Testis (tissue), 5 donors: ENCODE data around the gene LY6G6C. TPM values are rescaled to one million over a fixed set of nuclear protein-coding genes. Genes with fewer than 3 reads are reported as not detected.
A peak's percentile ranks its signal among the peaks of the same experiment; 100 is the strongest.

Source experiments
- DNase-seq: peaks from one replicate; pipeline ENCODE4 v3.0.0-alpha.2; 2019
- H3K27ac ChIP-seq, 2 donors: fragments of 200-600 bp; sonication (generic); one replicate each; pipeline ENCODE4 v1.5.1; 2019
- H3K27me3 ChIP-seq: fragments of 200-600 bp; sonication (generic); one replicate; pipeline ENCODE4 v1.5.1; 2019
- H3K36me3 ChIP-seq: fragments of 200-600 bp; sonication (generic); one replicate; pipeline ENCODE4 v1.5.1; 2017; ENCODE audit warnings: low read depth; ENCODE audit errors: missing control alignments
- H3K4me1 ChIP-seq: fragments of 200-600 bp; sonication (generic); one replicate; pipeline ENCODE4 v1.5.1; 2019
- H3K4me3 ChIP-seq, 2 donors: fragments of 200-600 bp; sonication (generic); one replicate each; pipeline ENCODE4 v1.5.1; 2017 to 2019
- H3K9me3 ChIP-seq: fragments of 200-600 bp; sonication (generic); one replicate; pipeline ENCODE4 v1.5.1; 2017
- POLR2A ChIP-seq: fragments of 450-650 bp; IDR thresholded peaks from one replicate; pipeline ENCODE4 v1.6.1; 2017; ENCODE audit warnings: antibody characterized with exemption, mild to moderate bottlenecking, moderate library complexity
- WGBS, 2 donors: methylation state at CpG; one replicate each; pipeline ENCODE4 v1.1.5; 2018; 5-methylcytosine and 5-hydroxymethylcytosine counted together
- intact Hi-C: fragments of 100-400 bp; cut with DNase I; formaldehyde crosslinking; loops from one replicate; pipeline ENCODE4 v1.15.1; 2023; ENCODE audit warnings: low total_unique reads
- long read RNA-seq, 2 donors: transcript quantifications; one replicate each; lab custom pipeline, GENCODE V29; 2026
- polyA plus RNA-seq: library from polyadenylated mRNA; stranded (reverse); fragments of 350-450 nt; fragmentation: Illumina TruSeq; extraction: RNeasy Lipid Tissue Mini Kit (QIAGEN cat#74804); gene quantifications from one replicate; pipeline ENCODE4 v1.2.3, GENCODE V29; 2014; ENCODE audit warnings: low read depth, low replicate concordance; ENCODE audit not compliant: insufficient read depth
- total RNA-seq, 2 donors: library from RNA; depleted of rRNA; stranded (reverse); fragments of >200 nt; gene quantifications; one replicate each; pipeline ENCODE4 v1.2.3, GENCODE V29; 2016
- TF ChIP-seq, protein P1 (sequence below), 3 experiments: fragments of 450-650 bp in 2 of 3; fragments of 200-600 bp in 1 of 3; sonication (generic) in 1 of 3; IDR thresholded peaks; one replicate each; pipeline ENCODE4 v1.5.1; 2016 to 2019; ENCODE audit warnings: antibody characterized with exemption in 3 of 3, mild to moderate bottlenecking in 2 of 3, moderate library complexity in 1 of 3

LY6G6C gene, protein sequence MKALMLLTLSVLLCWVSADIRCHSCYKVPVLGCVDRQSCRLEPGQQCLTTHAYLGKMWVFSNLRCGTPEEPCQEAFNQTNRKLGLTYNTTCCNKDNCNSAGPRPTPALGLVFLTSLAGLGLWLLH
- total RNA-seq (under 1 TPM in 1 of 2 donors, not detected in 1; 0.39 TPM), polyA plus RNA-seq (1.4 TPM)
- long read RNA-seq, donor 1: 0 reads
- long read RNA-seq, donor 2: 0 reads

DNA sequence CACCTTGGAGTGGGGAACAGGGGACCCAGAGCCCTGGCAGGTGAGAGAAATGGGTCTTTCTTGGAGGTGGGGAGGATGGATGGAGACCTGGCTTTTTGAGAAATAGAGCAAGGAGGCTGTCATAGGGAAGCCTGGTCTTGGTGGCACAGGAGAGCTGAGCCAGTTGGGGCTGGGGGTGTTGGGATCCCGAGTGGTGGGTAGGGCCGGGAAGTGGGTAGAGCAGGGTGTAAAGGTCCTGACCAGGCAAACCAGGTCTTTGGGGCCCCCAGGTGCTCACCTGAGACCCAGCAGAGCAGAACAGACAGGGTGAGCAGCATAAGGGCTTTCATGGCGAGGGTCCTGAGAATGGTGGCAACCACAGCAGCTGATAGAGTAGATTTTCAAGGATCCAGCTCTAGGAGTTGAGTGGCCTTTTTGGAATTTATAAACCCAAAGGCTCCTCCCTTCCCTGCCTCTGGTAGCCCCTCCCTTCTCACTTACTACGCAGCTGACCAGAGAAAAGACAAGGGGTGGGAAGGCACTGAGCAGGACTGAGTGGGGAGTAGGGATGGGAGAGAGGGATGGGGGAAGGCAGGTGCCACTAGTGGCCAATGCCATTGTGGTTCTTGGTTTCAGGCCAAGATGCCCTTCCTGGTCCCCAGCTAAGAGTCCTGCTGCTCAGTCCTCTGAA, at the start of gene LY6G6C:
TSS of gene LY6G6C (minus strand) at position 396 of the 670 bp plus-strand sequence. CDS start at position 329, 67 bp downstream.
- H3K27ac ChIP-seq: no peak within 1 kb of the TSS

DNA sequence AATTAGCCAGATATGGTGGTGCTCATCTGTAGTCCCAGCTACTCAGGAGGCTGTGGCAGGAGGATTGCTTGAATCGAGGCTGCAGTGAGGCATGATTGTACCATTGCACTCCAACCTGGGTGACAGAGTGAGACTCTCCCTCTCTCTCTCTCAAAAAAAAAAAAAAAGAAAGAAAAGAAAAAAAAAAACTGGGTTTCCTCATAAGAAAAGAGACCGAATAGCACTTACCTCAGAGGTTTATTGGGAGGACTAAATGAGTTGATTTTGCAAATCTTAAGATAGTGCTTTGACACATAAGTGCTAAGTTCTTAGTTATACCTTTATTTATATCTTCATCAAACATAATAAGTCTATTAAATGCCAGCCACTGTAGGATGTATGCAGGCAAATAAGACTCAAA, 49.3 kb upstream of the LY6G6C start:
- H3K36me3 ChIP-seq: no peaks in the 10 kb centered on the region
- 84 to 85% methylated on average over 2 of the region's 2 CpGs for WGBS, 2 donors
- H3K4me3 ChIP-seq: no peak overlapping the region
- no peaks in the 10 kb centered on the region for H3K27me3 ChIP-seq
- TF ChIP-seq, protein P1, sequence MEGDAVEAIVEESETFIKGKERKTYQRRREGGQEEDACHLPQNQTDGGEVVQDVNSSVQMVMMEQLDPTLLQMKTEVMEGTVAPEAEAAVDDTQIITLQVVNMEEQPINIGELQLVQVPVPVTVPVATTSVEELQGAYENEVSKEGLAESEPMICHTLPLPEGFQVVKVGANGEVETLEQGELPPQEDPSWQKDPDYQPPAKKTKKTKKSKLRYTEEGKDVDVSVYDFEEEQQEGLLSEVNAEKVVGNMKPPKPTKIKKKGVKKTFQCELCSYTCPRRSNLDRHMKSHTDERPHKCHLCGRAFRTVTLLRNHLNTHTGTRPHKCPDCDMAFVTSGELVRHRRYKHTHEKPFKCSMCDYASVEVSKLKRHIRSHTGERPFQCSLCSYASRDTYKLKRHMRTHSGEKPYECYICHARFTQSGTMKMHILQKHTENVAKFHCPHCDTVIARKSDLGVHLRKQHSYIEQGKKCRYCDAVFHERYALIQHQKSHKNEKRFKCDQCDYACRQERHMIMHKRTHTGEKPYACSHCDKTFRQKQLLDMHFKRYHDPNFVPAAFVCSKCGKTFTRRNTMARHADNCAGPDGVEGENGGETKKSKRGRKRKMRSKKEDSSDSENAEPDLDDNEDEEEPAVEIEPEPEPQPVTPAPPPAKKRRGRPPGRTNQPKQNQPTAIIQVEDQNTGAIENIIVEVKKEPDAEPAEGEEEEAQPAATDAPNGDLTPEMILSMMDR (IDR thresholded peaks at IDR 0.05): no peak
- TF ChIP-seq POLR2A: no peak
- DNase-seq: no peak
- H3K4me1 ChIP-seq: no peaks in the 10 kb centered on the region
- no peaks in the 10 kb centered on the region for H3K9me3 ChIP-seq
- no peak overlapping the region for H3K27ac ChIP-seq
- intact Hi-C loops: no loop called here

More for the DNA sequence above, at the start of gene LY6G6C:
- WGBS, 2 donors: 89 to 91% methylated on average over 4 of the region's 4 CpGs
- Histone ChIP-seq H3K36me3 (no peaks in the 10 kb centered on the region), H3K4me3 (no peak within 1 kb of the TSS), H3K27me3 (no peaks in the 10 kb centered on the region), H3K9me3 (no peaks in the 10 kb centered on the region), H3K4me1 (no peaks in the 10 kb centered on the region)
- TF ChIP-seq, protein P1 (IDR thresholded peaks at IDR 0.05): no peak
- TF ChIP-seq POLR2A: no peak
- intact Hi-C loops: no loop called here
- DNase-seq: no peak

DNA sequence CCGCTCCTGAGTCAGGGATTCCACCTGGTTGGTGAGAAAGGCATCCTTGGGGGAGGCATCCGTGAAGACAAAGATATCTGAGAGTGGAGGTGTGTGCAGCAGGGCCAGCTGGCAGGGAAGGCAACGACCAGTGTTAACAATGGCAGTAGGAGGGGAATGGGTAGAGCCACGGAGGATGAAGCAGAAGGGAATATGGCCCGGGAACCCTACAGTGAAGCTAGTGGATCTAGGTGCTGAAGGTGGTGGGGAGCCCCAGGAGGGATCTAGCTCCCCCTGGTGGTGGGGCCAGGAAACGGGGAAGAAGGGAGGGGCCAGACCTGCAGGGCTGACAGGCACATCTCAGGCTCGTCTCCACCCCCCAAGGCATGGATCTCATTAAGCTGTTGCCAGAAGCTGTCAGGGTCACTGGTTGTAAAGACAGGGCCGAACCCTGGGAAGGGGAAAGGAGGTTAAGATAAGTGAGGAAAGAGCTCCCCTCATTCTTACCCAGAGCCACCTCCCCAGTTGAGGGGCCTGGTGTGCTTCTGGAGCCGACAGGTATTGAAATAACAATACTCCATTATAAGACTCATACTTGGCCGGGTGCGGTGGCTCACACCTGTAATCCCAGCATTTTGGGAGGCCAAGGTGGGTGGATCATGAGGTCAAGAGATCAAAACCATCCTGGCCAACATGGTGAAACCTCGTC, 48.3 kb upstream of the LY6G6C start:
- DNase-seq: peak; percentile 65
- no peaks in the 10 kb centered on the region for H3K4me1 ChIP-seq
- no peaks in the 10 kb centered on the region for H3K36me3 ChIP-seq
- no peaks in the 10 kb centered on the region for H3K27me3 ChIP-seq
- WGBS, 2 donors: 54 to 66% methylated on average over 10 to 12 of the region's 12 CpGs
- TF ChIP-seq, protein P1 (IDR thresholded peaks at IDR 0.05): peak in 2 of 3 experiments; percentile 25 to 53
- TF ChIP-seq POLR2A: no peak
- no peak overlapping the region for H3K27ac ChIP-seq
- no peak overlapping the region for H3K4me3 ChIP-seq
- H3K9me3 ChIP-seq: no peaks in the 10 kb centered on the region
- intact Hi-C loops: no loop called here

DNA sequence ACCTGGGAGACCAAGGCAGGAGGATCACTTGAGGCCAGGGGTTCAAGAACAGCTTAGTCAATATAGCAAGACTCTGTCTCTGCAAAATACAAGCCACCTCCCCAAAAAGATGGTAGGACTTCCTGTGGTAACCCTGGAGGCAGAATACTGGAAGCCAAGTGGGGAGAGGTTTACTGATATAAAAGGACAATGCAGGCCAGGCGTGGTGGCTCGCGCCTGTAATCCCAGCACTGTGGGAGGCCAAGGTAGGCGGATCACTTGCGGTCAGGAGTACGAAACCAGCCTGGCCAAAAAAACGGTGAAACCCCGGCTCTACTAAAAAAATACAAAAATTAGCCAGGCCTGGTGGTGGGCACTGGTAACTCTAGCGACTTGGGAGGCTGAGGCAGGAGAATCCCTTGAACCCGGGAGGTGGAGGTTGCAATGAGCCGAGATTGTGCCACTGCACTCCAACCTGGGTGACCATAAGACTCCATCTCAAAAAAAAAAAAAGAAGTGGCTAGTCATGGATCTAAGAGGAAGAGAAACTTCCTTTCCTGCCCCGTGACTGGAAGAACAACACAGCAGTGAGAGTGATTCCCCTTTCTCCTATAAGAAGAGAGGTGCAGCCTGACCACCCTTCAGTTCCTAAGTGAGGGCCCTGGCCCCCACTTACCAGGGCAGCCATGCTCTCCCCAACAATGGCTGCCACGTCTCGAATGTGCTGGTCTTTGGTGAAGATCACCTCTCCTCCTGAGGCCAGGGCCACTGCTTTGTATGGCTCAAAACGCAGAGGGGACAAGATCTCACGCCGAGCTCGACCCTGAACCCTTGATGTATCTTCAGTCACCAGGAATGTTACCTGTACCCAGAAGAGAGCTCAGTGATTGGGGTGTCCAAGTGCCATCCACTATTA, 47.1 kb upstream of the LY6G6C start:
- no peak overlapping the region for H3K4me3 ChIP-seq
- H3K4me1 ChIP-seq: no peaks in the 10 kb centered on the region
- H3K27me3 ChIP-seq: no peaks in the 10 kb centered on the region
- no peak for TF ChIP-seq POLR2A
- TF ChIP-seq, protein P1 (IDR thresholded peaks at IDR 0.05): no peak
- H3K27ac ChIP-seq: no peak overlapping the region
- WGBS, 2 donors: 89 to 91% methylated on average over 17 to 18 of the region's 18 CpGs
- DNase-seq: no peak
- H3K9me3 ChIP-seq: no peaks in the 10 kb centered on the region
- no peaks in the 10 kb centered on the region for H3K36me3 ChIP-seq
- intact Hi-C loops: no loop called here
